HCT116 (cell line): ENCODE data around the gene RNF130. TPM values are rescaled to one million over a fixed set of nuclear protein-coding genes. Genes with fewer than 3 reads are reported as not detected.

Experiments used
- ATAC-seq: fragments of 200-7000 bp; cut with Tn5 transposase; 2 replicates; pipeline ENCODE4 v1.9.1; 2020; ENCODE audit warnings: mild to moderate bottlenecking, moderate library complexity
- BruUV-seq: library from RNA; stranded (reverse); fragments of 400-500 nt; replicated peaks from 2 replicates; lab custom pipeline; 2021; lab: Mats Ljungman, UMichigan
- CTCF ChIA-PET: fragments of 300-600 bp; sonication (Branson Sonifier 250); formaldehyde crosslinking; loops from one replicate; lab custom pipeline; 2021; ENCODE audit warnings: antibody characterized with exemption; lab: Charles Lee
- POLR2A ChIA-PET: fragments of 300-600, 350-600 bp; sonication (Branson Sonifier 250); formaldehyde crosslinking; loops from one replicate; lab custom pipeline; 2021; ENCODE audit warnings: antibody characterized with exemption; lab: Charles Lee
- RAD21 ChIA-PET, 2 experiments: fragments of 300-600 bp; sonication (Branson Sonifier 250); formaldehyde crosslinking; loops; one replicate each; lab custom pipeline; 2023; ENCODE audit warnings: low total read pairs in 2 of 2; ENCODE audit not compliant: uncharacterized antibody in 2 of 2, unreplicated experiment in 2 of 2, low non-redundant PET in 1 of 2; lab: Charles Lee
- DNase-seq: peaks from one replicate; pipeline ENCODE4 v3.0.0-alpha.2; 2010; ENCODE audit warnings: low read depth, low spot score
- H2AFZ ChIP-seq: fragments of 200-600 bp; shearing (Covaris generic), sonication (generic); 2 replicates; pipeline ENCODE4 v1.6.1; 2017; ENCODE audit warnings: low read depth, mixed run types, mixed read lengths, antibody characterized with exemption, low read length; ENCODE audit not compliant: poor library complexity, severe bottlenecking
- H3K27ac ChIP-seq: 2 replicates; pipeline ENCODE4 v1.5.1; 2012; ENCODE audit warnings: low read depth, low read length
- H3K27me3 ChIP-seq: fragments of 200-600 bp; sonication (generic); 2 replicates; pipeline ENCODE4 v1.6.1; 2016; ENCODE audit warnings: mixed run types, low read length, mixed read lengths; ENCODE audit not compliant: insufficient read depth
- H3K36me3 ChIP-seq, 2 experiments: fragments of 200-500 bp in 1 of 2; fragments of 200-600 bp in 1 of 2; sonication (Bioruptor generic) in 1 of 2; sonication (generic) in 1 of 2; 2 replicates each; pipeline versions ENCODE4 v1.5.1 to v1.6.1; 2014 to 2016; ENCODE audit warnings: low read length in 2 of 2, inconsistent platforms in 1 of 2, mixed read lengths in 1 of 2, mixed run types in 1 of 2; ENCODE audit not compliant: insufficient read depth in 2 of 2, control insufficient read depth in 1 of 2
- H3K4me1 ChIP-seq, 2 experiments: fragments of 200-600 bp in 1 of 2; sonication (generic) in 1 of 2; 2 replicates each; pipeline versions ENCODE4 v1.5.1 to v1.6.1; 2012 to 2017; ENCODE audit warnings: low read length in 2 of 2, inconsistent platforms in 1 of 2, mild to moderate bottlenecking in 1 of 2, mixed read lengths in 1 of 2, mixed run types in 1 of 2, moderate library complexity in 1 of 2; ENCODE audit not compliant: insufficient read depth in 2 of 2, control insufficient read depth in 1 of 2
- H3K4me2 ChIP-seq: fragments of 200-600 bp; sonication (generic); 2 replicates; pipeline ENCODE4 v1.6.1; 2017; ENCODE audit warnings: mixed run types, low read length, mixed read lengths
- H3K4me3 ChIP-seq, 2 experiments: fragments of 200-600 bp in 1 of 2; sonication (generic) in 1 of 2; replicated peaks in 1 of 2; 2 replicates each; pipeline ENCODE4 v1.5.1; 2011 to 2016; ENCODE audit warnings: low read length in 2 of 2, control low read depth in 1 of 2, low read depth in 1 of 2, mild to moderate bottlenecking in 1 of 2, mixed read lengths in 1 of 2, mixed run types in 1 of 2
- H3K79me2 ChIP-seq: fragments of 200-600 bp; sonication (generic); 2 replicates; pipeline ENCODE4 v1.6.1; 2017; ENCODE audit warnings: mild to moderate bottlenecking, mixed run types, low read length, moderate library complexity, mixed read lengths; ENCODE audit not compliant: insufficient read depth
- H3K9ac ChIP-seq: fragments of 200-600 bp; sonication (generic); 2 replicates; pipeline ENCODE4 v1.6.1; 2016; ENCODE audit warnings: low read length, mixed read lengths
- H3K9me2 ChIP-seq: fragments of 200-600 bp; sonication (generic), shearing (Covaris generic); 2 replicates; pipeline ENCODE4 v1.6.1; 2017; ENCODE audit warnings: mixed run types, mild to moderate bottlenecking, moderate library complexity; ENCODE audit not compliant: insufficient read depth
- H3K9me3 ChIP-seq, 2 experiments: fragments of 200-500 bp in 1 of 2; fragments of 200-600 bp in 1 of 2; sonication (Bioruptor generic) in 1 of 2; sonication (generic) in 1 of 2; 2 replicates each; pipeline ENCODE4 v1.6.1; 2014 to 2017; ENCODE audit warnings: low read length in 2 of 2, mixed read lengths in 2 of 2, inconsistent platforms in 1 of 2, low read depth in 1 of 2, mild to moderate bottlenecking in 1 of 2, mixed run types in 1 of 2, moderate library complexity in 1 of 2; ENCODE audit not compliant: control insufficient read depth in 1 of 2, insufficient read depth in 1 of 2
- H4K20me1 ChIP-seq: fragments of 200-600 bp; sonication (generic), shearing (Covaris generic); 2 replicates; pipeline ENCODE4 v1.6.1; 2017; ENCODE audit warnings: mixed run types, mild to moderate bottlenecking, moderate library complexity; ENCODE audit not compliant: insufficient read depth
- ATF3 ChIP-seq: IDR thresholded peaks from 2 replicates; pipeline ENCODE4 v1.6.1; 2012
- CEBPB ChIP-seq: IDR thresholded peaks from 2 replicates; pipeline ENCODE4 v1.6.1; 2012; ENCODE audit warnings: low read depth
- CTCF ChIP-seq, 3 experiments: fragments of 200-600 bp in 1 of 3; sonication (generic) in 1 of 3; IDR thresholded peaks in 2 of 3; conservative IDR thresholded peaks in 1 of 3; 2 replicates each; pipeline ENCODE4 v1.5.1; 2012 to 2017; ENCODE audit warnings: low read depth in 2 of 3, low read length in 2 of 3, antibody characterized with exemption in 1 of 3, borderline replicate concordance in 1 of 3, control low read depth in 1 of 3, mild to moderate bottlenecking in 1 of 3, mixed read lengths in 1 of 3, mixed run types in 1 of 3, moderate library complexity in 1 of 3; ENCODE audit not compliant: insufficient read depth in 1 of 3
- EGR1 ChIP-seq: IDR thresholded peaks from 2 replicates; pipeline ENCODE4 v1.6.1; 2012; ENCODE audit warnings: low read depth
- EZH2 ChIP-seq: fragments of 200-600 bp; sonication (generic); IDR thresholded peaks from 2 replicates; pipeline ENCODE4 v1.6.1; 2017; ENCODE audit warnings: antibody characterized with exemption, mixed run types
- EZH2phosphoT487 ChIP-seq: fragments of 200-600 bp; IDR thresholded peaks from 2 replicates; pipeline ENCODE4 v1.6.1; 2018; ENCODE audit warnings: antibody characterized with exemption, borderline replicate concordance
- FOSL1 ChIP-seq: IDR thresholded peaks from 2 replicates; pipeline ENCODE4 v1.6.1; 2012; ENCODE audit warnings: low read depth
- JUND ChIP-seq: IDR thresholded peaks from 2 replicates; pipeline ENCODE4 v1.6.1; 2012
- MAX ChIP-seq: IDR thresholded peaks from 2 replicates; pipeline ENCODE4 v1.6.1; 2012
- POLR2A ChIP-seq: IDR thresholded peaks from 2 replicates; pipeline ENCODE4 v1.7.0; 2011; ENCODE audit warnings: borderline replicate concordance; ENCODE audit not compliant: insufficient read depth, insufficient read length; ENCODE audit errors: extremely low read depth
- POLR2AphosphoS5 ChIP-seq: IDR thresholded peaks from 2 replicates; pipeline ENCODE4 v1.6.1; 2011; ENCODE audit warnings: mild to moderate bottlenecking, low read depth, low read length, moderate library complexity
- RAD21 ChIP-seq: IDR thresholded peaks from 2 replicates; pipeline ENCODE4 v1.6.1; 2012; ENCODE audit warnings: low read depth, mild to moderate bottlenecking
- REST ChIP-seq: IDR thresholded peaks from 2 replicates; pipeline ENCODE4 v1.6.1; 2012; ENCODE audit warnings: low read depth
- SP1 ChIP-seq: IDR thresholded peaks from 2 replicates; pipeline ENCODE4 v1.6.1; 2012; ENCODE audit warnings: low read depth
- TCF7L2 ChIP-seq: IDR thresholded peaks from 2 replicates; pipeline ENCODE4 v1.7.0; 2011; ENCODE audit warnings: borderline replicate concordance, inconsistent platforms; ENCODE audit not compliant: insufficient read depth, insufficient read length; ENCODE audit errors: extremely low read depth
- YY1 ChIP-seq: IDR thresholded peaks from 2 replicates; pipeline ENCODE4 v1.6.1; 2011; ENCODE audit warnings: low read length, low read depth, moderate library complexity, mild to moderate bottlenecking; ENCODE audit not compliant: insufficient replicate concordance; ENCODE audit errors: extremely low read depth
- ZBTB33 ChIP-seq: IDR thresholded peaks from 2 replicates; pipeline ENCODE4 v1.6.1; 2011; ENCODE audit warnings: mild to moderate bottlenecking, low read length, moderate library complexity; ENCODE audit not compliant: insufficient replicate concordance; ENCODE audit errors: extremely low read depth
- ZFX ChIP-seq: fragments of 450-650 bp; IDR thresholded peaks from 2 replicates; pipeline ENCODE4 v1.6.1; 2017
- ZNF274 ChIP-seq: fragments of 200-500 bp; sonication (Bioruptor generic); IDR thresholded peaks from 2 replicates; pipeline ENCODE4 v1.6.1; 2014; ENCODE audit warnings: mild to moderate bottlenecking, low read depth, low read length, inconsistent platforms
- intact Hi-C: fragments of 100-400 bp; cut with micrococcal nuclease; formaldehyde crosslinking; loops from 2 replicates; pipeline ENCODE4 v1.10.0; 2022
- total RNA-seq: library from RNA; stranded (reverse); gene quantifications from one replicate; pipeline ENCODE4 v1.2.1, GENCODE V29; 2021; ENCODE audit not compliant: unreplicated experiment

RNF130 gene
- total RNA-seq, 1 experiment from 2014 or later: 34.9 TPM

GRCh38 chr5:180098991-180099732 is 27.6 kb upstream of the RNF130 start:
- Histone ChIP-seq H3K4me3 (no peak overlapping the region), H3K9me2 (no peaks in the 10 kb centered on the region), H3K4me1 (no peaks in the 10 kb centered on the region), H3K27me3 (no peaks in the 10 kb centered on the region), H3K4me2 (no peak overlapping the region), H3K36me3 (no peaks in the 10 kb centered on the region), H3K9ac (no peak overlapping the region), H3K9me3 (no peaks in the 10 kb centered on the region), H4K20me1 (no peaks in the 10 kb centered on the region), H3K27ac (no peak overlapping the region)
- RAD21 ChIA-PET: no interaction called here
- DNase-seq: no peak
- TF ChIP-seq EZH2phosphoT487 (no peak), ZNF274 (no peak), CTCF (IDR thresholded peaks at IDR 0.05 in 2 of 3, conservative IDR thresholded peaks at IDR 0.05 in 1 of 3; ENCODE audit: borderline replicate concordance in 1 of 3, insufficient read depth in 1 of 3, low read depth in 2 of 3, low read length in 2 of 3) (no peak), FOSL1 (no peak), MAX (no peak), SP1 (no peak), ZBTB33 (no peak), RAD21 (no peak), ATF3 (no peak), ZFX (no peak), CEBPB (no peak), POLR2AphosphoS5 (no peak), EGR1 (no peak), JUND (no peak), POLR2A (no peak), REST (no peak), YY1 (no peak), EZH2 (no peak), TCF7L2 (no peak)
- TF ChIP-seq, all 23 proteins: peak for 0
- intact Hi-C loops: no loop called here
- ChIA-PET CTCF (no interaction called here), POLR2A (no interaction called here)
- no peak; the same call in 1 of the 2 replicates for ATAC-seq
- Histone ChIP-seq H2AFZ (no peak overlapping the region), H3K79me2 (no peaks in the 10 kb centered on the region)
- BruUV-seq: no TSS peak
